ENCODE measurements around the gene DGUOK. TPM values are rescaled to one million over a fixed set of nuclear protein-coding genes. Genes with fewer than 3 reads are reported as not detected.

DGUOK gene
- total and polyA plus RNA-seq, 8 donors = 1.7 to 91.3 (median 33.8) TPM; not detected in 1

- 86 to 94% (median 89%) methylated on average over 6 of the region's 6 CpGs for WGBS, 5 donors
These were observed 71.1 kb downstream of the DGUOK start for GRCh38 chr2:73997813-73998212.

GRCh38 chr2:73998451-73998850 is 71.8 kb downstream of the DGUOK start:
- Histone ChIP-seq H3K27ac (no peak overlapping the region), H3K4me1 (peaks cover 14 to 59% (median 33%) of the 10 kb centered on the region in 4 donors), H3K36me3 (peaks cover 0 to 9% (median 1%) of the 10 kb centered on the region in 4 donors), H3K9me3 (no peaks in the 10 kb centered on the region), H3K27me3 (no peaks in the 10 kb centered on the region), H3K4me3 (no peak overlapping the region)
- no peak for DNase-seq
- 80 to 89% (median 85%) methylated on average over 8 of the region's 8 CpGs for WGBS, 5 donors
- TF ChIP-seq CTCF (IDR thresholded peaks at IDR 0.05) (no peak), EP300 (IDR thresholded peaks at IDR 0.05) (no peak), POLR2AphosphoS5 (IDR thresholded peaks at IDR 0.05) (no peak), POLR2A (IDR thresholded peaks at IDR 0.05) (no peak)
- intact Hi-C loops (cut with DNase I; ENCODE audit: low total_unique reads) = no loop called here

More at GRCh38 chr2:73997813-73998212, 71.1 kb downstream of the DGUOK start:
- TF ChIP-seq POLR2A (IDR thresholded peaks at IDR 0.05) (no peak), CTCF (IDR thresholded peaks at IDR 0.05) (no peak), POLR2AphosphoS5 (IDR thresholded peaks at IDR 0.05) (no peak), EP300 (IDR thresholded peaks at IDR 0.05) (no peak)
- intact Hi-C loops (cut with DNase I; ENCODE audit: low total_unique reads) = no loop called here
- Histone ChIP-seq H3K27ac (no peak overlapping the region), H3K9me3 (no peaks in the 10 kb centered on the region), H3K36me3 (peaks cover 0 to 9% (median 4%) of the 10 kb centered on the region in 4 donors), H3K27me3 (no peaks in the 10 kb centered on the region), H3K4me1 (peaks cover 8 to 59% (median 27%) of the 10 kb centered on the region in 4 donors), H3K4me3 (no peak overlapping the region)
- no peak for DNase-seq

- H3K4me1 ChIP-seq = peaks cover 19 to 59% (median 38%) of the 10 kb centered on the region in 4 donors
- no peak overlapping the region for H3K27ac ChIP-seq
- no peaks in the 10 kb centered on the region for H3K27me3 ChIP-seq
- no peak for DNase-seq
- no peaks in the 10 kb centered on the region for H3K9me3 ChIP-seq
- peaks cover 0 to 9% (median 1%) of the 10 kb centered on the region in 4 donors for H3K36me3 ChIP-seq
- intact Hi-C loops (cut with DNase I; ENCODE audit: low total_unique reads) = no loop called here
- TF ChIP-seq POLR2AphosphoS5 (IDR thresholded peaks at IDR 0.05) = no peak
- no peak for TF ChIP-seq POLR2A (IDR thresholded peaks at IDR 0.05)
- no peak for TF ChIP-seq CTCF (IDR thresholded peaks at IDR 0.05)
- TF ChIP-seq EP300 (IDR thresholded peaks at IDR 0.05) = no peak
- no peak overlapping the region for H3K4me3 ChIP-seq
- WGBS, 5 donors = 74 to 86% (median 78%) methylated on average over 4 of the region's 4 CpGs
These were observed 72.3 kb downstream of the DGUOK start for GRCh38 chr2:73998933-73999332.

- DNase-seq = peak in 1 of 2 donors; percentile 78
- Histone ChIP-seq H3K9me3 (no peaks in the 10 kb centered on the region), H3K27ac (peak overlapping the region in 1 of 5 donors; percentile 21), H3K36me3 (peaks cover 0 to 9% (median 3%) of the 10 kb centered on the region in 4 donors), H3K27me3 (no peaks in the 10 kb centered on the region), H3K4me3 (no peak overlapping the region), H3K4me1 (peaks cover 22 to 68% (median 49%) of the 10 kb centered on the region in 4 donors)
- TF ChIP-seq POLR2A (IDR thresholded peaks at IDR 0.05) = no peak
- no peak for TF ChIP-seq POLR2AphosphoS5 (IDR thresholded peaks at IDR 0.05)
- no peak for TF ChIP-seq EP300 (IDR thresholded peaks at IDR 0.05)
- no peak for TF ChIP-seq CTCF (IDR thresholded peaks at IDR 0.05)
- intact Hi-C loops (cut with DNase I; ENCODE audit: low total_unique reads) = no loop called here
- 18 to 27% (median 21%) methylated on average over 10 of the region's 10 CpGs for WGBS, 5 donors
These were observed 73.4 kb downstream of the DGUOK start for GRCh38 chr2:73999881-74000597.
